DND-41 (cell line): ENCODE measurements around the gene ITPR3.

Source experiments
- CTCF ChIP-seq: IDR thresholded peaks from 2 replicates; pipeline ENCODE4 v1.5.1; 2012; ENCODE audit warnings: borderline replicate concordance, low read length, moderate library complexity, mild to moderate bottlenecking; ENCODE audit not compliant: poor library complexity, severe bottlenecking; ENCODE audit errors: extremely low read depth
- EZH2 ChIP-seq: IDR thresholded peaks from 3 replicates; pipeline ENCODE4 v1.6.1; 2012; ENCODE audit warnings: borderline replicate concordance, low read depth, mild to moderate bottlenecking, moderate library complexity, low read length, inconsistent platforms; ENCODE audit not compliant: severe bottlenecking

- no peak for TF ChIP-seq CTCF
- TF ChIP-seq EZH2: no peak
These were observed 27.8 kb upstream of the ITPR3 start for GRCh38 chr6:33593414-33593727.
